Measurements from ENCODE around the gene SFXN3. TPM values are rescaled to one million over a fixed set of nuclear protein-coding genes. Genes with fewer than 3 reads are reported as not detected.

Gene SFXN3
- total RNA-seq, 4 donors from 2014 or later, result 35.8 to 56.8 (median 43.3) TPM

DNA sequence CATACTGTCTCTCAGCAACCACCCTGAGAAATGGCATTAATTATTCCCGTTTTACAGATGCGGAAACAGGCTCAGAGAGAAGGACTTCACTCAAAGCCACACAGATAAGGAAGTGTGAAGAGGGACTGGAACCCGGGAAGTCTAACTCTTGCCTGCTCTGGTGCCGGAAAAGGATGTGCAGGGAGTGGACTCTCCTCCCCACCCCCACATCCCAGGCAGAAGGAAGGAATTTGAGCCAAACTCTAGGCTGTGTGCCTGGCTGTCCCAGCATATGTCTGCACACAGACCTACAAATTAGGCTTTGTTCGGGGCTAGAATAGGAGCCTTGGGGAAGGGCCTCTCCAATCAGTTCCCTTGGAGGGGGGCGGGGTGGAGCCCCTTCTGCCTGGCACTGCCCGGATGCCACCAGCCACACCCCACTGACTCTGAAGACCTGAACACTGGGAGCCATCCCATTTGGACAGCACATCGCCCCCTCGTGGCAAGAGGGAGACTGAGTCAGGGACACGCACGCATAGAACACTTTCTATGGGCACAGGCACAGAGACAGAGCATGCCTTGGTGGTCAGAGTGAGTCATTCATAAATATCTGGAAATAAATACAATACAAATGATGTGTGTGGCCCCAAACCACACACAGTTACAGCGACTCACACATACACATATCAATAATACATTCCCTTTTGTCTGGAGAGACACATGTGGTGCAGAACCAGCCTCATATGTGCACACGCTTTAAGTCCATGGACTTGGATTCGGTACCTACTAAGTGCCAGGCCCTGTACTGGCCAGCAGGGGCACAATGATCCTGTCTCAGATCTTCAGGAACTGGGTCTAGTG lies 18.3 kb upstream of the SFXN3 start:
- Histone ChIP-seq H3K9me3 (no peaks in the 10 kb centered on the region), H3K4me3 (replicated peaks in 1 of 3) (no peak overlapping the region), H3K36me3 (no peaks in the 10 kb centered on the region), H3K27ac (peak overlapping the region in 1 of 3 donors; percentile 21), H3K27me3 (peaks cover 7% of the 10 kb centered on the region), H3K4me1 (peaks cover 7 to 10% of the 10 kb centered on the region in 2 donors)
- intact Hi-C loops (cut with DNase I), result loop anchor here (2.0 kb wide), 1 partner anchor 18 kb away; no protein-coding TSS in a partner anchor
- WGBS, 2 donors, result 15 to 26% methylated on average over 12 of the region's 14 CpGs
- DNase-seq, result peak; percentile 89 to 90
- TF ChIP-seq POLR2A (IDR thresholded peaks at IDR 0.05) (no peak), CTCF (IDR thresholded peaks at IDR 0.05) (peak; percentile 73 to 98 (median 84))

DNA sequence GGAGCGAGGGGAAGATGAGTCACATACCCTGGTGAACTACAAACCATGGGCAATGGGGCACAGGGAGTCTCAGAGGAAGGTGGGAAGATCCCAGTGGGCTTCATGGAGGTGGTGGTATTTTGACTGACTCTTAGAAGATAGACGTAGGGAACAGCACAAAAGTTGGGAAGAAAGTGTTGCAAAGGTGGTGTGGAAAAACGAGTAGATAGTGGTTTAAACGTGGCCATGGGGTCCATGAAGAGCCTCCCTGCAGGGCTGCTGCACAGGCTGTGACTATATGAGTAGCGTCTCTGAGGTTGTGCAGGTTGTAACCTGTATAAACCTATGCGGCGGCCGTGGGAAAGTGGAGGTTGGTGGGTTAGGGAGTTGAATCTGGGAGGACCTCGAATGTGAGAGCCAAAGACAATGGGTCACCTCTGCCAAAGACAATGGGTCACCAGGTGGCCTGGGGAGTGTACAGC lies 17.6 kb upstream of the SFXN3 start:
- Histone ChIP-seq H3K27me3 (peaks cover 7% of the 10 kb centered on the region), H3K36me3 (no peaks in the 10 kb centered on the region), H3K27ac (no peak overlapping the region), H3K9me3 (no peaks in the 10 kb centered on the region), H3K4me3 (replicated peaks in 1 of 3) (no peak overlapping the region), H3K4me1 (peaks cover 7 to 10% of the 10 kb centered on the region in 2 donors)
- intact Hi-C loops (cut with DNase I), result loop anchor here (2.0 kb wide), 1 partner anchor 19 kb away; no protein-coding TSS in a partner anchor
- 51 to 61% methylated on average over 9 of the region's 9 CpGs for WGBS, 2 donors
- no peak for TF ChIP-seq CTCF (IDR thresholded peaks at IDR 0.05)
- TF ChIP-seq POLR2A (IDR thresholded peaks at IDR 0.05), result no peak
- DNase-seq, result no peak

DNA sequence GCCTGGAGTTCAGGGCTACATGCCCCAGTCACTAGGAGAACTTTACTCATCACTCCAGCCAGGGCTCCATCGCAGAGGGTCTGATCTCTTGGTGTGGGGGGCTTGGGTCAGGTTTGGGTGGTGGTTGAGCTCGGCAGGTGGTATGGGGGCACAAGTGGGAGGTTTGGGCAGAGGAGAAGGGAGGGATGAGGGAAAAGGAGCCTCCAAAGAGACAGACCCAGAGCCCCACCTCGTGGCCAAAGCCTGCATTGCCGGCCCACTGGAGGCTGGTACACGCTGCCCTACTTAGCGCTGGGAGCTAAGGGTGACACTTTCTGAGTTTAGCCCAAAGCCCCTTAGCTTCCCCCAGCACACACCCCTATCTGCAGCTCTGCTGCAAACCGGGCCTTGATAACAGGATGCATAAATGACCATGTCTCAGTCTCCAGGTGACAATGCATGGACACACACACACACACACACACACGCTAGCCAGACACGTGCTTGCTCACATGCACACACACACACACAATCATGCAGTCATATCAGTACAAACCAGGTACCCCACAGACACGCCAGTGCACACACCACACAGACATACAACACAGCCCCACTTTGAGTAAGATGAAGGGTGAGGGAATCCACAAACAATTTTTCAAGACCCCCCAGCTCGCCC lies 16.7 kb upstream of the SFXN3 start:
- 20 to 21% methylated on average over 11 of the region's 11 CpGs for WGBS, 2 donors
- H3K9me3 ChIP-seq, result no peaks in the 10 kb centered on the region
- intact Hi-C loops (cut with DNase I), result no loop called here
- H3K4me1 ChIP-seq, result peaks cover 7 to 17% of the 10 kb centered on the region in 2 donors
- no peaks in the 10 kb centered on the region for H3K36me3 ChIP-seq
- H3K27ac ChIP-seq, result no peak overlapping the region
- TF ChIP-seq CTCF (IDR thresholded peaks at IDR 0.05) (peak; percentile 80 to 95 (median 86)), POLR2A (IDR thresholded peaks at IDR 0.05) (no peak)
- H3K4me3 ChIP-seq (replicated peaks in 1 of 3), result no peak overlapping the region
- peak; percentile 79 to 83 for DNase-seq
- H3K27me3 ChIP-seq, result peaks cover 7% of the 10 kb centered on the region

DNA sequence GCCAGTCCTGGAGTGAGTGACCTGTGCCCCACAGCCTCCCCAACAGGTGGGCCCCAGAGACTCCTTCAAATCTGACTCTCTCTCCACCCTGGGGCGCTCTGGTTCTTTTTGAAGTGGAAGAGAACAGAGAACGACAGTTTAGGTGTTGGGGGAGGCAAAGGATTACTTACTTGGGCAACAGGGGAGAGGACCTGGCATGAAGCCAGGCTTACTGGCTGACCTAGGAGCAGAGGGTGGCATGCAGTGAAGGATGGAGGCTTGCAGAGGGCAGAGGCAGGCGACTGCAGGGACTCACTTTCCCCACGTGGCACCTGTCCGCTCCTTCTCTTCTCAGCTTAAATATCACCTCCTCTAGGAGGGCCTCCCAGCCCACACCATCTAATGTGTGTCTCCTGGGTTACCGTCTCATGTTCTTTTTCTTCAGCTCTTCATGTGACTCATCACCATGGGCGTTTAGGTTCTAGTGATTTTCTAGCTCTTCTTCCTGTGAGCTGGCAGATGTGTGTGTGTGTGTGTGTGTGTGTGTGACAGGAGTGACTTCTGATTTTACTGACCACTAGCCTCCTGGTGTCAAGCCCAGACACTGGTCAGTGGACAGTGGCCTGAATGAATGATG lies 16.0 kb upstream of the SFXN3 start:
- TF ChIP-seq CTCF (IDR thresholded peaks at IDR 0.05), result no peak
- TF ChIP-seq POLR2A (IDR thresholded peaks at IDR 0.05), result no peak
- DNase-seq, result no peak
- WGBS, 2 donors, result 46 to 63% methylated on average over 6 to 7 of the region's 7 CpGs
- intact Hi-C loops (cut with DNase I), result no loop called here
- Histone ChIP-seq H3K4me1 (peaks cover 7 to 17% of the 10 kb centered on the region in 2 donors), H3K4me3 (replicated peaks in 1 of 3) (no peak overlapping the region), H3K27me3 (peaks cover 7% of the 10 kb centered on the region), H3K27ac (no peak overlapping the region), H3K9me3 (no peaks in the 10 kb centered on the region), H3K36me3 (no peaks in the 10 kb centered on the region)
